Activated CD4-positive, alpha-beta T cell treated with anti-CD3 and anti-CD28 coated beads, Interleukin-2, Interleukin-4, amounts not matched to agents 100 ng/mL and 50 ng/mL, durations not matched to agents 16 hours and 8 hours (primary cell): ENCODE measurements around the gene FMN2.
"Not testable (repeated sequence)": the region's sequence is repeated elsewhere in the genome, so short reads cannot be mapped to it uniquely, and the experiment has no call there.

ENCODE experiments used
- DNase-seq: peaks from one replicate; pipeline ENCODE4 v3.0.0-alpha.2; 2020; ENCODE audit warnings: low spot score

Gene FMN2

GRCh38 chr1:240310226-240310925 lies 218.7 kb downstream of the FMN2 start:
- no peak for DNase-seq

GRCh38 chr1:240312872-240313271 lies 221.2 kb downstream of the FMN2 start:
- no peak for DNase-seq

GRCh38 chr1:240314845-240315801 lies 223.4 kb downstream of the FMN2 start:
- no peak for DNase-seq

GRCh38 chr1:240319998-240320397 lies 228.3 kb downstream of the FMN2 start:
- no peak for DNase-seq

GRCh38 chr1:240320659-240321058 lies 229.0 kb downstream of the FMN2 start:
- DNase-seq: no peak

GRCh38 chr1:240322943-240323342 lies 231.3 kb downstream of the FMN2 start:
- DNase-seq: no peak

GRCh38 chr1:240328382-240328781 lies 236.7 kb downstream of the FMN2 start:
- not testable (repeated sequence) for DNase-seq

GRCh38 chr1:240329443-240329842 lies 237.8 kb downstream of the FMN2 start:
- DNase-seq: no peak

- no peak for DNase-seq
Observed at GRCh38 chr1:240332672-240333071, 241.0 kb downstream of the FMN2 start.

GRCh38 chr1:240337781-240338180 lies 246.1 kb downstream of the FMN2 start:
- no peak for DNase-seq

GRCh38 chr1:240338837-240339236 lies 247.2 kb downstream of the FMN2 start:
- DNase-seq: no peak

- no peak for DNase-seq
Observed at GRCh38 chr1:240341365-240342250, 249.9 kb downstream of the FMN2 start.

- no peak for DNase-seq
Observed at GRCh38 chr1:240342251-240342625, 250.6 kb downstream of the FMN2 start.

- no peak for DNase-seq
Observed at GRCh38 chr1:240343045-240343444, 251.4 kb downstream of the FMN2 start.

- no peak for DNase-seq
Observed at GRCh38 chr1:240343966-240344365, 252.3 kb downstream of the FMN2 start.

GRCh38 chr1:240344918-240345317 lies 253.2 kb downstream of the FMN2 start:
- no peak for DNase-seq

GRCh38 chr1:240349695-240350094 lies 258.0 kb downstream of the FMN2 start:
- DNase-seq: no peak

- no peak for DNase-seq
Observed at GRCh38 chr1:240350910-240351331, 259.2 kb downstream of the FMN2 start.

GRCh38 chr1:240351690-240352089 lies 260.0 kb downstream of the FMN2 start:
- no peak for DNase-seq

GRCh38 chr1:240352769-240353168 lies 261.1 kb downstream of the FMN2 start:
- DNase-seq: no peak

- no peak for DNase-seq
Observed at GRCh38 chr1:240356568-240356967, 264.9 kb downstream of the FMN2 start.

GRCh38 chr1:240362046-240362445 lies 270.4 kb downstream of the FMN2 start:
- DNase-seq: no peak
